HG03135 (cell line): ENCODE measurements around the gene SHROOM2.

Experiments
- ATAC-seq: cut with Tn5 transposase; IDR thresholded peaks from one replicate; pipeline ENCODE4 v1.9.1; 2021; ENCODE audit warnings: mild to moderate bottlenecking, moderate library complexity; ENCODE audit not compliant: unreplicated experiment

The SHROOM2 gene

DNA sequence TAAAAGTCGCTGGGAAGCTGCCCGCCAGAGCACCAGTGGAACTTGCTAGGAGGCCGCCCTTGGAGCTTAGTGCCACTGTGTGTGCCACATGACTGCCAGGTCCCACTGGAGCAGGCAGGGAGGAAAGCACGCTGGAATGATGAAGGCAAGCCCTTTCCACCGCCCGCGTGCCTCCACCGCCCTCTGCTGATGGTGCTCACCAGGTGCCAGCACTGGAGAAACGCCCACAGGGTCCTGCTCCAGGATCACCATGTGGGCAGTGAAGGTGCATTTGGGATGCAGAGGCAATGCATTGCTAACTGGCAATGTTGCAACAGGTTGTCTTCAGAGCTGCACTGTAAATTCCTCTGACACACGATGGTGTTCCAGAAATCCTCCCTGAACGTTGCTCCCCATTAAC, 76.3 kb downstream of the SHROOM2 start:
- ATAC-seq = no peak

DNA sequence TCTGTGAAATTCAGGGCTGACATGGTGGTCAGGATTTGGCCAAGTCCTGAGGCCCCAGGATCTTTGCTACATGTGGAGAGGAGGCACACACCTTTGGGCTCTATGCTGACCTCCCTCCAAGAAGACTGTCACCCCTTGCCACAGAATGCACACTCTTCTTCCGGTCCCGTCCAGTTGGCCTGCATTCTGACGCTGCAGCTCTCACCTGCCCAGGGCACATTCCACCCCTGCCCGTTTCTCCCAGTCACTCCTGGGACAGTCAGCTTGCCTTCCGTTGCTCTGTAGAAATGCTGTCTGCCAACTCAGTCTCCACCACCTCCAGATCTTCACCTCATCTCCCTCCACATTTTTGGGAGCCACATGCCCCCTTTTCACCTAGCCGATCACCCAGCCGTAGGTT, 76.7 kb downstream of the SHROOM2 start:
- no peak for ATAC-seq

DNA sequence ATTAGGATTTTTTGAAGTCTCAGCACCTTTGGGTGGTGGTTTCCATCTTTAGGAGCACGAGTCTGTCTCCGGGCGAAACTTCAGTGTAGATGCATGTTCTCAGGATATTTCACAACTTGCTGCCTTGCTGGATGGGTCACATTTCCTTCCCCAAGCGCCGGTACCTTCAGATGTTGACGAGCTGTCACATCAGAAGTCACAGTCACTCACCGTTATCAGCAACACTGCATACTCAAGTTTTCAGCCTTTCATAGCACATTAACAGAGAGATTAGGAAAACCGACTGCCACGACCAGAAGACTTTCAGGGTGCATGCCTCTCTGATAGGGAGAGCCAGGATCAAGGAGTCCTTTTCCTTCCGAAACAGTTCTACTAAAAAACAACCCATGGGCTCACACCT, 77.8 kb downstream of the SHROOM2 start:
- ATAC-seq = no peak

DNA sequence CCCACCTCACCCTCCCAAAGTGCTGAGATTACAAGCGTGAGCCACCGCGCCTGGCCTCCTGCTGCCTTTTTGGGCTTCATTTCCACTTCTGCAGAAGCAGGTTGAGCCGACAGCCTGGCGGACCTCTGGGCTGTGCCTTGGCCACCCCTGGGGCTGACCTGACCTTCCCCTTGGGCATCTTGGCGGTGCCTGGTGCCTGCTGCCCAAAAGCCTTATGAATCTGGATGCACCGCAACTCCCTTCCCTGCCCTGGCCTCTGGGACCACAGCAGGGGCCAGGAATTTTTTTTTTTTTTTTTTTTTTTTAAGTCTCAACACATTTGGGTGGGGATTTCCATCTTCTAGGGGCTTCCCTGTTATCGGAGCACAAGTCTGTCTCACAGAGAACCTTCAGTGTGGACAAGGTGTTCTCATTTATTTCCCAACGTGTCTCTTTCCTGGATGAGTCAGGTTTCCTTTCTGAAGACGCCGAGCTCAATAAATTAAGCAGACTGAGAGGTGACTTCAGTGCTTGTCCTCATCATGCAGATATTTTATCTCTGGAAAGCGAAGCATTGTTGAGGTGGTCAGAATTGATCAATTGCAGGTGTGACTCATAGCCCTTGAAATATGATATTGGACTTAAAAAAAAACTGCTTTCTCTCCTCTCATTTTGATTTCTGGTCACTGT, 79.7 kb downstream of the SHROOM2 start:
- no peak for ATAC-seq

DNA sequence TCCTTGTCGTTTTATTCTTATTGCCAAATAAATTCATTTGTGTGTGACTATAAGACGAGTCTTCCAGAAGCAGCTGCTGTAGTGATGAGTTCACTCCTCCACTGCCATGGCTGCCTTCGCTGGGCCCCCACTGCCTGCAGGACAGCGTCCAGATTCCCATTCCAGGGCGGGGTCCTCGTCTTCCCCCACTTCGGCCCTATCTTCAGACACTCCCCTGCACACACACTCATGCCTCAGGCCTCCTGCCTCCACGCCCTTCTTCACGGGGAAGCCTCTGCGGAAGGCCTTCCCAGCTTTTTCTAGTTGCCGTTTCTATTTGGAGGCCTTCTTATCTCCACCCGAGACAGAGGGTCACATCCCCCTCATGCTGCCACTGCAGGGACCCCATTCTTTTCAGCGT, 80.4 kb downstream of the SHROOM2 start:
- ATAC-seq = no peak

GRCh38 chrX:9867226-9867625, 81.0 kb downstream of the SHROOM2 start:
- no peak for ATAC-seq

DNA sequence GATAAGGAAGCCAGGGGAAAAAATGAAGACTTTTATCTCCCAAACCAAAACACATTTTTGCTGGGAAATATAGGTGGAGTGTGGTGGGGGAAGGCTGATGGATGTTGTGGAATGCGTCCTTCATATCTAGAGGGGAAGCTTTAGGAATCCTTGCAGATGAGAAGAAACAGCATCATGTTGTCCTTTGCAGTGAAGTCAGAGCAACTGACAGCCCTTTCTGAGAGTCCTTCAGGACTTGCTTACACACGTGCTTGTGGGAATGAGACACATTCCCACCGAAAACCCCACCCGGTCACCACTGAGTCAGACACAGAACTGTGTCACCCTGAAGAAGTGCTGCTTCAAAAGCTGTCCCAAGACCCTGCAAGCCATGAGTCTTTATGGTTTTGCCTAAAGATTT, 81.5 kb downstream of the SHROOM2 start:
- ATAC-seq = no peak

DNA sequence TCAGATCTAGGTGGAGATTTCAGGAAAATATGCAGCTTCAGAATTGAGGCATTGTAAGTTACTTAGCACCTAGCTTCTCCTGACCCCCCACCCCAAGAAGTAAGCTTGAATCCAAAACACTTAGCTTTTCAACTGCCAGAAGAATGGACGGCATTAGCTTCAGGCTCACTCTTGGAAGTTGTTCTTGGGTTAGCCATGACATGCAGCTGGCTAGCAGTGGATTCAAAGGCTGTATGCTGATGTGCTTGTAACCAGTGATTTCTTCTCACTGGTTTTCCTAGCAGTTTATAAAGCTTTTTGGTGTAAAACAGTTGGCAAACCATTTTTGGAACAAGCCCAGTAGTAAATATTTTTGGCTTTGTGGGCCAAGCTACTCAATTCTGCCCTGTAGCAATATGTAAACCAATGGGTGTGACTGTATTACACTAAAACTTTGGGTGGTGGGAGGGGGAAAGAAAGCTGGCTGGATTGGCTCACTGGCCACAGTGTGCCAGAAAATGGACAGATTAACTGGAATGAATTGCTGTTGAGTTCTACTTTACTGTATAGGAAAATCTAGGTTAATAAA, 85.6 kb downstream of the SHROOM2 start:
- ATAC-seq = no peak

DNA sequence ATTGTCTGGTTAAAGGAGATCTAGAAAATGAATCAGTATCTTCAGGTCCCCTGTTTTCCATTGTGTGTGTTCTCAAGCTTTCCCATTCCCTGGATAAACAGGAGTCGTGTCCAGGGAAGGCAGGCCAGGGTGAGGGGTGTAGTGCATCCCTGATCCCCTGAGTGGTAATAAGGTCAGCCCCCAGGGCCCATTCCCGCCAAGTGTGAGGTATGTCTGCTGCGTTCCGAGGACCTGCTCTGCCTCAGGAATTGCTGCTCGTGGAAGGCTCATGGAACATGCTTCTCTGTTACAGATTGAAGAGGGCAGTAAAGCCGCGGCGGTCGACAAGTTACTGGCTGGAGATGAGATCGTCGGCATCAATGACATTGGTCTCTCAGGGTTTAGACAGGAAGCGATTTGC, 87.1 kb downstream of the SHROOM2 start:
- ATAC-seq = no peak

DNA sequence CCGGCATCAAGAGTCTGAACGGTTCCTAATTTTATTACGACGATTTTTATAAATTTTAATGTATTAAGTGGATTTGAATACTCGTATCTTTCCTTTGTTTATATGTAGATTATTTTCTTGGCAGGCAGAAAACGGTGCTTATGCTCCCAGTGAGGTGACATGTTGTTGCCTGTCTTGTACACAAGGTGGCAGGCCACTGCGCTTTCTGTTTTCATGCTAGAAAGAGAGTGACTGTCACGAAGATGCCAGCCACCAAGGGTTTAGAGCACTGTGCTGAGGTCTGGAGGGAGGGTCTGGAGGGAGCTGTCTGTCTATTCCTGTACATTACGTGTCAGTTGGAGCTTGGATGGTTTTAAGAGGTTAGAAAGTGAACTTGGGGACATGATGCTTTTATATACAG, 87.7 kb downstream of the SHROOM2 start:
- ATAC-seq = peak; percentile 67

DNA sequence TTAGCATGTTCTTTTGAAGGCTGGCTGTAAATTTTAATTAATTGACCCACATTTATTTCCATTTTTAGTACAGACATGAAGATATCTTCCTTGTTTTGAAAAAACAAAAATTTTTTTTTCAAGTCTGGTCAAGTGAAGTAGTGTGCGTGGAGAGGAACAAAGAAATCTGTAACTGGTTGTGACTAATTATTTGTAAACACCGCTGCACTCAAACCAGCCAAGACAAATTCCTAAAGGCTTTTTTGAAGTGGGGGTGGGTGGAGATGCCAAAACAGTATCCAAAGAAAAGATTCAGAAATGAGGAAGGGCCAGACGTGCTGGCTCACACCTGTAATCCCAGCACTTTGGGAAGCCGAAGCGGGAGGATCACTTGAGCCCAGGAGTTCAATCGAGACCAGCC, 88.3 kb downstream of the SHROOM2 start:
- ATAC-seq = no peak

- ATAC-seq = no peak
Observed at GRCh38 chrX:9875801-9876200, 89.6 kb downstream of the SHROOM2 start.

DNA sequence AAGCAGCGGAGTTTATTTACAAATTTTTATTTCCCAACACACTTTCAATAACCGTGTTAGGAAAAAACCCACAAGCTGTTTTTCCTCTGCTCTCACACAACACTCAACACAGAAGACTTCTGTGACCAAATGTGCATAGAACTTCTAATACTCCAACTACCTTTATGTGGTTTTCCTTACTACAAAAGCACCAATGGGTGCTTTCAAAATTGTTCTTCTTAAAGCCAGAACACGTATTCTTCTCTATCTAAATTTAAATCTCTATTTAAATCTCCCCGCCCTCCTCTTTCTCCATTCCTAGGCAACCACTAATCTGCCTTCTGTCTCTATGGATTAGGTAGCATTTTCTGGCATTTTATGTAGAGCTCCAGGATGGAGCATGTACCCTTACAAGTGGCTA, 90.0 kb downstream of the SHROOM2 start:
- ATAC-seq = no peak

GRCh38 chrX:9878146-9878820, 92.1 kb downstream of the SHROOM2 start:
- ATAC-seq = no peak

DNA sequence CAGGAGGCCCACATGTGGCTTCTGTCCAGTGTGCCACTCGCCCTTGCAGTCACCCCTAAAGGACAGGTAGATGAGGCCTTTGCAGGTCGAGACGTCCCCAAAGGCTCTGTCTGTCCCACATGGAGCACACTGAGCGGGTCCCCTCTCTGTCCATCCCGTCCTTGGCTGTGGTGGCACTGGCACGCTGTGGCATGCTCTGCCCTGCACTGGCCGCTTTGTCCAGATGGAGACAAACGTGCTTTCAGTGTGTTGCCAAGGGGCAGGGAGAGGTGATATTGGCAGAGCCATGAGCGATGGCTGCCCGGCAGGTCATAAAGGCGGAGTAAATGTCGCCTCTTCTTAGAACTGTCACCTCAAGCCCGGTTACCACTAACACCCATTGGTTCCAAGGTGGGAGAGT, 94.0 kb downstream of the SHROOM2 start:
- no peak for ATAC-seq

DNA sequence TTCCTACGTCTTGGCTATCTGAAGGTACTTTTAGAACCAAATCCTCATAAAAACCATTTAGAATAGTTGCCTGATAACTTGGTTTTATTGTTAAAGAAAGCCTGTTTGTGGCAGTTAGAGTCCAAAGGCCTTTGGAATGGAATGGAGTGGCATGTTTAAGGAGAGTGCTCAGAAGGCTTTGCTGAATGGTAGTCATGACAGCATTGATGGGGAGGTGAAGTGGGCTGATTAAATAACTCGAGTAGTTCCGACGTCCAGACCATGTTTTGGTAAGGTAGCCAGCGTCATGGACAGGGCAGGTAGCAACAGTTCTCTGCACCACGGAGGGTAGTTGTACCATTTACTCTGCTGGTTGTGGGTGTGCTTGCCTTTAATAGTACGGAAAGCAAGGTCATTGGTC, 94.6 kb downstream of the SHROOM2 start:
- ATAC-seq = no peak

DNA sequence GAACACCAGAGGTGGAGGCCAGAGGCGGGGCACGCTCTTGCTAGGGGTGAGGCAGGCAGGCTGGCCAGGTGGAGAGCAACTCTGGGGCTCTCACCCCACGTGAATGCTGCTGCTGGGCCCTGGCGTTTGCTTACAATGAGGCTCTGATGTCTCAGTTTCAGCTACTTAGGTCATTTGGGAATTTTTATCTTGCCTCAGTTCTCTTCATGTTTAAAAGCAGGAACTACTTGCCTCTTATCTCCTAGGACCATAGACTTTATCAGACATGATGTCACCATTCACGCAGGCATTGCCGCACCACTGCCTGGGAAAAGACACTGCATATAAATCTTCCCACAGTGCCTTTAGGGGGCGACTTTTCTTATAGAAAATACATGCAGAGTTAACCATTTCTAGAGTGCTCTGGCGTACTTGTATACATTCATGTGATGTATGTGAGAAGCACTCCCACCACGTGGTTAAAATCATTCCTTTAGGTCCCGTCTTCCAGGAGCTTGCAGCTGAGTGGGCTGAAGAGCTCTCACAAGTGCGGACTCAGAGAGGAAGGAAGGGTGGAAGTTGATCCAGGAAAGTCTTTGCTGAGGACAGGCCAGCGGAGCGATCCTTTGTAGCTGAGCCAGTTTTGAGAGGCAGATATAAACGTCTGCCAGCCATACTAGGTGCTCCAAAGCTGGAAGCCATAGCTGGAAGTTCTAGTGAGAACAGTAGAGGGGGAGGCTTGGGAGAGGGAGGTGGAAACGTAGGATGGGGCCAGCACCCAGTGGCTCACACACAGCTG, 96.6 kb downstream of the SHROOM2 start:
- no peak for ATAC-seq

- no peak for ATAC-seq
Observed at GRCh38 chrX:9884031-9884779, 98.0 kb downstream of the SHROOM2 start.

DNA sequence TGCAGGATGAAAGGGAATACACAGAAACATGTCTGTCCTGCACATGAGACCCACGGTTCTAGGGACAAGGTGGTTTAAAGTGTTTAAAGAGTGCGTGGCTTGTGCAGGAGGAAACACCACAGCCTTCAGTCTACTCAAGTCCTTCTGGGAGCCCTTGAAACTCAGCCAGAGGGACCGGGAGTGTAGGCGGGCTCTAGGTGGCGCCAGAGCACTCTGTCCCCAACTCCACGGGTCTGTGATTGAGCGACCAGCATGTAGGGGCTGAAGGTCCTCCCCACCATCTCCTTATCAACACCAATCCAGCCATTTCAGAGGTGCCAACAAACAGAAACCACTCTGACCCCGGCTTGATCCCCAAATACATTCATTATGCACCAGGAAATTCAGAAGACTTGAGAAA, 98.9 kb downstream of the SHROOM2 start:
- peak; percentile 65 for ATAC-seq

GRCh38 chrX:9887659-9888297, 101.5 kb downstream of the SHROOM2 start:
- no peak for ATAC-seq
